IMR-90 (cell line): ENCODE results near the gene TAL1. TPM values are rescaled to one million over a fixed set of nuclear protein-coding genes. Genes with fewer than 3 reads are reported as not detected.

Experiments used
- ATAC-seq: fragments of 200-7000 bp; cut with Tn5 transposase; 2 replicates; pipeline ENCODE4 v1.9.1; 2020; ENCODE audit warnings: low read depth, mild to moderate bottlenecking, moderate library complexity
- BruUV-seq: library from RNA; stranded (reverse); fragments of 400-500 nt; replicated peaks from 2 replicates; lab custom pipeline; 2021; lab: Mats Ljungman, UMichigan
- CTCF ChIA-PET: fragments of 300-600 bp; formaldehyde crosslinking; extraction: SDS; loops from one replicate; lab custom pipeline; 2021; ENCODE audit warnings: antibody characterized with exemption; lab: Yijun Ruan, JAX
- POLR2A ChIA-PET: fragments of 300-600 bp; sonication (Branson Sonifier 250); formaldehyde crosslinking; loops from one replicate; lab custom pipeline; 2022; ENCODE audit warnings: antibody characterized with exemption; ENCODE audit not compliant: unreplicated experiment; lab: Charles Lee
- DNase-seq: peaks from one replicate; pipeline ENCODE4 v3.0.0; 2013
- H2AFZ ChIP-seq: replicated peaks from 2 replicates; pipeline ENCODE3; 2013; ENCODE audit warnings: low read length, mild to moderate bottlenecking; ENCODE audit not compliant: poor library complexity
- H2AK5ac ChIP-seq: 2 replicates; pipeline ENCODE4 v1.6.1; 2013; ENCODE audit warnings: low read depth, low read length, inconsistent platforms
- H2AK9ac ChIP-seq: replicated peaks from 2 replicates; pipeline ENCODE3; 2013; ENCODE audit warnings: mild to moderate bottlenecking, low read depth, low read length, moderate library complexity; ENCODE audit not compliant: poor library complexity
- H2BK120ac ChIP-seq: 2 replicates; pipeline ENCODE4 v1.6.1; 2013; ENCODE audit warnings: low read depth, low read length, inconsistent platforms
- H2BK15ac ChIP-seq: 3 replicates; pipeline ENCODE4 v1.6.1; 2013; ENCODE audit warnings: low read depth, low read length, inconsistent platforms
- H2BK20ac ChIP-seq: 2 replicates; pipeline ENCODE4 v1.6.1; 2013; ENCODE audit warnings: low read depth, mild to moderate bottlenecking, inconsistent platforms, low read length, moderate library complexity
- H2BK5ac ChIP-seq: 2 replicates; pipeline ENCODE4 v1.6.1; 2013; ENCODE audit warnings: mild to moderate bottlenecking, low read depth, low read length, inconsistent platforms; ENCODE audit not compliant: poor library complexity, severe bottlenecking
- H3K14ac ChIP-seq: replicated peaks from 2 replicates; pipeline ENCODE4 v1.6.1; 2013; ENCODE audit warnings: low read depth, low read length, inconsistent platforms
- H3K18ac ChIP-seq: 2 replicates; pipeline ENCODE4 v1.6.1; 2013; ENCODE audit warnings: low read depth, low read length, control low read depth
- H3K23ac ChIP-seq: 2 replicates; pipeline ENCODE4 v1.6.1; 2013; ENCODE audit warnings: low read depth, low read length, inconsistent platforms
- H3K27ac ChIP-seq: 2 replicates; pipeline ENCODE4 v1.5.1; 2013; ENCODE audit warnings: mild to moderate bottlenecking, control low read depth, low read length; ENCODE audit not compliant: insufficient read depth
- H3K27me3 ChIP-seq: 2 replicates; pipeline ENCODE4 v1.6.1; 2013; ENCODE audit warnings: low read length; ENCODE audit not compliant: control insufficient read depth, insufficient read depth
- H3K36me3 ChIP-seq: 2 replicates; pipeline ENCODE4 v1.6.1; 2013; ENCODE audit warnings: low read length, mixed read lengths; ENCODE audit not compliant: control insufficient read depth, insufficient read depth
- H3K4ac ChIP-seq: 2 replicates; pipeline ENCODE4 v1.6.1; 2013; ENCODE audit warnings: low read depth, low read length, inconsistent platforms
- H3K4me1 ChIP-seq: 2 replicates; pipeline ENCODE4 v1.6.1; 2013; ENCODE audit warnings: low read length, mixed read lengths; ENCODE audit not compliant: control insufficient read depth, insufficient read depth
- H3K4me2 ChIP-seq: 2 replicates; pipeline ENCODE4 v1.6.1; 2013; ENCODE audit warnings: low read depth, mild to moderate bottlenecking, control low read depth, low read length, moderate library complexity
- H3K4me3 ChIP-seq: 2 replicates; pipeline ENCODE4 v1.5.1; 2013; ENCODE audit warnings: low read depth, mild to moderate bottlenecking, control low read depth, low read length, moderate library complexity; ENCODE audit not compliant: insufficient read depth
- H3K56ac ChIP-seq: 2 replicates; pipeline ENCODE4 v1.6.1; 2013; ENCODE audit warnings: low read length, inconsistent platforms; ENCODE audit not compliant: insufficient read depth; ENCODE audit errors: extremely low read depth
- H3K79me1 ChIP-seq, 2 experiments: 2 replicates each; pipeline ENCODE4 v1.6.1; 2013; ENCODE audit warnings: low read length in 2 of 2, inconsistent platforms in 1 of 2, low read depth in 1 of 2
- H3K9ac ChIP-seq: 2 replicates; pipeline ENCODE4 v1.6.1; 2013; ENCODE audit warnings: low read depth, low read length, control low read depth
- H3K9me1 ChIP-seq: 2 replicates; pipeline ENCODE4 v1.6.1; 2013; ENCODE audit warnings: low read length, inconsistent platforms; ENCODE audit not compliant: insufficient read depth
- H3K9me3 ChIP-seq: 2 replicates; pipeline ENCODE4 v1.6.1; 2013; ENCODE audit warnings: low read length; ENCODE audit not compliant: control insufficient read depth, insufficient read depth
- H4K20me1 ChIP-seq: 2 replicates; pipeline ENCODE4 v1.6.1; 2013; ENCODE audit warnings: low read length, inconsistent platforms; ENCODE audit not compliant: insufficient read depth
- H4K5ac ChIP-seq: 2 replicates; pipeline ENCODE4 v1.6.1; 2013; ENCODE audit warnings: mild to moderate bottlenecking, low read depth, low read length, control low read depth
- H4K8ac ChIP-seq, 2 experiments: 2 replicates each; pipeline ENCODE4 v1.6.1; 2013; ENCODE audit warnings: low read depth in 2 of 2, low read length in 2 of 2, control low read depth in 1 of 2, inconsistent platforms in 1 of 2
- H4K91ac ChIP-seq: 2 replicates; pipeline ENCODE4 v1.6.1; 2013; ENCODE audit warnings: low read depth, low read length, inconsistent platforms; ENCODE audit not compliant: insufficient read depth
- BHLHE40 ChIP-seq: fragments of 150-350 bp; IDR thresholded peaks from 2 replicates; pipeline ENCODE4 v1.6.1; 2016; ENCODE audit warnings: mild to moderate bottlenecking, low read depth, low read length
- MAZ ChIP-seq: IDR thresholded peaks from 2 replicates; pipeline ENCODE4 v1.6.1; 2012; ENCODE audit warnings: low read depth, mild to moderate bottlenecking, low read length, improper control_type of control experiment, moderate library complexity, borderline replicate concordance
- WGBS, 2 experiments: methylation state at CpG; one replicate each; pipeline versions ENCODE4 v1.1.5 to v1.1.7; 2013; ENCODE audit warnings: missing lambda C conversion rate in 2 of 2; ENCODE audit not compliant: insufficient read length in 1 of 2; ENCODE audit errors: extremely low coverage in 2 of 2; 5-methylcytosine and 5-hydroxymethylcytosine counted together
- dilution Hi-C: fragments of 300-500 bp; cut with HindIII; formaldehyde crosslinking; loops from one replicate; pipeline ENCODE4 v1.14.3; 2018; ENCODE audit warnings: low sequenced_read_pairs; ENCODE audit not compliant: unreplicated experiment
- in situ Hi-C: fragments of 300-500 bp; cut with MboI; formaldehyde crosslinking; loops from 3 replicates; pipeline ENCODE4 v1.14.3; 2019; ENCODE audit warnings: low sequenced_read_pairs, inconsistent platforms, mixed read lengths
- intact Hi-C: fragments of 100-400 bp; cut with micrococcal nuclease; formaldehyde crosslinking; loops from 2 replicates; pipeline ENCODE4 v1.10.0; 2022
- polyA plus RNA-seq, 3 experiments: library from polyadenylated mRNA; depleted of rRNA; stranded (reverse); fragments of >200 nt; gene quantifications; 2 replicates each; pipeline ENCODE4 v1.2.3, GENCODE V29; 2012; ENCODE audit warnings: low replicate concordance in 1 of 3
- total RNA-seq: library from RNA; depleted of rRNA; stranded (reverse); fragments of >200 nt; gene quantifications from 2 replicates; pipeline ENCODE4 v1.2.3, GENCODE V29; 2012
- TF ChIP-seq, protein P1 (sequence below): fragments of 150-350 bp; IDR thresholded peaks from 2 replicates; pipeline ENCODE4 v1.6.1; 2016; ENCODE audit warnings: low read depth, mild to moderate bottlenecking, low read length, moderate library complexity, borderline replicate concordance

TAL1 gene
- total and polyA plus RNA-seq, 2 of the 4 experiments (the other 2 are of a cell fraction), result not detected

- H3K23ac ChIP-seq, result no peak overlapping the region
Observed at GRCh38 chr1:47187926-47188250, 44.1 kb downstream of the TAL1 start.

More at GRCh38 chr1:47187926-47188250, 44.1 kb downstream of the TAL1 start:
- no peak overlapping the region for H2BK15ac ChIP-seq
- H4K20me1 ChIP-seq, result no peaks in the 10 kb centered on the region; the same call in 1 of the 2 replicates
- 32% methylated on average over 2 of the region's 2 CpGs; no CpG with 5 or more reads in 1 of the 2 experiments for WGBS, 2 experiments
- H3K4me3 ChIP-seq, result no peak overlapping the region
- no peak overlapping the region for H2BK20ac ChIP-seq
- in situ Hi-C loops, result loop anchor here (10.0 kb wide), 1 partner anchor 527 kb away; no protein-coding TSS in a partner anchor
- ChIA-PET POLR2A (no interaction called here), CTCF (interaction anchor here (0.9 kb wide), 1 partner anchor 75 kb away, joined by 3 read pairs; no protein-coding TSS in a partner anchor)
- no peaks in the 10 kb centered on the region for H3K36me3 ChIP-seq
- no peaks in the 10 kb centered on the region for H3K79me1 ChIP-seq
- H3K4me1 ChIP-seq, result peaks cover 2% of the 10 kb centered on the region; the same call in 1 of the 2 replicates
- no peak overlapping the region for H3K14ac ChIP-seq
- intact Hi-C loops, result no loop called here
- no peak overlapping the region for H3K18ac ChIP-seq
- no peak overlapping the region for H2BK120ac ChIP-seq
- H3K27ac ChIP-seq, result no peak overlapping the region
- no peak overlapping the region for H3K9ac ChIP-seq
- H2AK5ac ChIP-seq, result no peak overlapping the region
- BruUV-seq, result no TSS peak
- dilution Hi-C loops, result no loop called here
- no peak overlapping the region for H3K56ac ChIP-seq
- no peak overlapping the region for H2BK5ac ChIP-seq
- ATAC-seq (no peak), DNase-seq (no peak)
- no peaks in the 10 kb centered on the region for H3K9me3 ChIP-seq
- H4K5ac ChIP-seq, result no peak overlapping the region
- H3K27me3 ChIP-seq, result peaks cover 2% of the 10 kb centered on the region; the same call in 1 of the 2 replicates
- H2AK9ac ChIP-seq, result no peak overlapping the region
- no peaks in the 10 kb centered on the region for H3K9me1 ChIP-seq
- no peak overlapping the region for H4K8ac ChIP-seq
- TF ChIP-seq BHLHE40 (no peak), MAZ (no peak)
- TF ChIP-seq, protein P1, sequence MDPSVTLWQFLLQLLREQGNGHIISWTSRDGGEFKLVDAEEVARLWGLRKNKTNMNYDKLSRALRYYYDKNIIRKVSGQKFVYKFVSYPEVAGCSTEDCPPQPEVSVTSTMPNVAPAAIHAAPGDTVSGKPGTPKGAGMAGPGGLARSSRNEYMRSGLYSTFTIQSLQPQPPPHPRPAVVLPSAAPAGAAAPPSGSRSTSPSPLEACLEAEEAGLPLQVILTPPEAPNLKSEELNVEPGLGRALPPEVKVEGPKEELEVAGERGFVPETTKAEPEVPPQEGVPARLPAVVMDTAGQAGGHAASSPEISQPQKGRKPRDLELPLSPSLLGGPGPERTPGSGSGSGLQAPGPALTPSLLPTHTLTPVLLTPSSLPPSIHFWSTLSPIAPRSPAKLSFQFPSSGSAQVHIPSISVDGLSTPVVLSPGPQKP, result no peak
- no peak overlapping the region for H3K4me2 ChIP-seq
- H3K4ac ChIP-seq, result no peak overlapping the region
- H4K91ac ChIP-seq, result no peak overlapping the region
- no peak overlapping the region for H2AFZ ChIP-seq
